Measurements from ENCODE around the gene KRT35.

The KRT35 gene

DNA sequence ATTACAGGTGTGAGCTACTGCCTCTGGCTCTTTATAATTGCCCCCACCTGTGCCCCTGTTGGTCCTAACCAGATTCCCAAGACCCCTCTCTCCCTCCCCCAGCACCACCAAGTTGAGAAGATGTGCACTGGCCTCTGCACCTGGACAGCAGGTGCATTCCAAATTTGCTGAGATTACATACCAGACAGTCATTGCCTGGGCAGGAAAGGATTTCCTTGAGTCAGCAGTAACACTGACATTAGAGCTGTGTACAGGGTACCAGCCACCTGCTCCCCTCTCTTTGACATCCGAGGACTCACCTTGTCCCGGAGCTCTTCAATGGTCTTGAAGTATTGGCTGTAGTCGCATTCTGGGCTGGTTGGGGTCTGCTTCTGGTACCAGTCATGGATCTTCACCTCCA, 37.1 kb upstream of the KRT35 start:
- no peak overlapping the region for H3K27ac Mint-ChIP-seq
- no peak for DNase-seq (ENCODE audit: low spot score in 2 of 2)
- no peak overlapping the region for H3K4me3 Mint-ChIP-seq
- ATAC-seq = no peak
- H3K36me3 Mint-ChIP-seq = no peaks in the 10 kb centered on the region
- no peaks in the 10 kb centered on the region for H3K9me3 Mint-ChIP-seq
- no peaks in the 10 kb centered on the region for H3K4me1 Mint-ChIP-seq

GRCh38 chr17:41516830-41517283, 35.9 kb upstream of the KRT35 start:
- no peak for DNase-seq (ENCODE audit: low spot score in 2 of 2)
- ATAC-seq = no peak
- Mint-ChIP-seq H3K9me3 (no peaks in the 10 kb centered on the region), H3K27ac (no peak overlapping the region), H3K4me3 (no peak overlapping the region), H3K4me1 (no peaks in the 10 kb centered on the region), H3K36me3 (no peaks in the 10 kb centered on the region)

DNA sequence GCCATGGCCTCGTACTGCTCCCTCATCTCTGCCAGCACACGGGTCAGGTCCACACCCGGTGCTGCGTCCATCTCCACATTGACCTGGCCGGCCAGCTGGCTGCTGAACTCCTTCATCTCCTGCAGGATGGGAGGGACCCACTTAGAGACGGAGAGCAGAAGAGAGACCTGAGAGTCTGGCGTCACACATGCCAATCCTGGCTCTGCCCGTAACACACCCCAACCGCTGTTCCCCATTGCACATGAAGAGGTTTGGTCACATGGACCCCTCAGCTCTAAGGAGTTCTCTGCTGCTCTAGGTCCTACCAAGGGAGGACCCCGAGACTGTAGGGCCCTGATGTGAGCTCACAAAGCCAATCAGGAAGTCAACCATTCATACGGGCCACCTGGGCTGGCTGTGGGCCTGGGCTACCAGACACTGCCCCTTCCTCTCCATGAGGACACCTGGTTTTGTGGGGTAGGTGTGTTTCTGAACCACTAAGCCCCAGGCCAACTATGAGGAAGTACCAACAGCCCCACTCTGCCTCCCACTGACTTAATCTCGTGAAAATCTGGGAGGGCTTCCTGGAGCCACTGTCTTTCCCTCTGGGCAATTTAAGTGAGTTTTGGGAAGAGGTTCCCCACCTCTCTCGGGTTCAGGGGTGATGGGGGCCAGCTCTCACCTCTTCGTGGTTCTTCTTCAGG, 35.3 kb upstream of the KRT35 start:
- no peak overlapping the region for H3K27ac Mint-ChIP-seq
- no peak for DNase-seq (ENCODE audit: low spot score in 2 of 2)
- no peak overlapping the region for H3K4me3 Mint-ChIP-seq
- H3K36me3 Mint-ChIP-seq = no peaks in the 10 kb centered on the region
- no peak for ATAC-seq
- H3K9me3 Mint-ChIP-seq = no peaks in the 10 kb centered on the region
- no peaks in the 10 kb centered on the region for H3K4me1 Mint-ChIP-seq

- Mint-ChIP-seq H3K4me1 (no peaks in the 10 kb centered on the region), H3K36me3 (no peaks in the 10 kb centered on the region), H3K4me3 (no peak overlapping the region), H3K27ac (no peak overlapping the region), H3K9me3 (no peaks in the 10 kb centered on the region)
- DNase-seq (ENCODE audit: low spot score in 2 of 2) = no peak
- ATAC-seq = no peak
Observed at GRCh38 chr17:41513168-41513547, 32.2 kb upstream of the KRT35 start.

GRCh38 chr17:41512546-41513167, 31.7 kb upstream of the KRT35 start:
- no peaks in the 10 kb centered on the region for H3K4me1 Mint-ChIP-seq
- no peak for ATAC-seq
- no peaks in the 10 kb centered on the region for H3K36me3 Mint-ChIP-seq
- no peak overlapping the region for H3K27ac Mint-ChIP-seq
- H3K9me3 Mint-ChIP-seq = no peaks in the 10 kb centered on the region
- no peak for DNase-seq (ENCODE audit: low spot score in 2 of 2)
- H3K4me3 Mint-ChIP-seq = no peak overlapping the region

GRCh38 chr17:41511716-41512115, 30.8 kb upstream of the KRT35 start:
- no peaks in the 10 kb centered on the region for H3K4me1 Mint-ChIP-seq
- no peak overlapping the region for H3K27ac Mint-ChIP-seq
- H3K36me3 Mint-ChIP-seq = no peaks in the 10 kb centered on the region
- no peaks in the 10 kb centered on the region for H3K9me3 Mint-ChIP-seq
- ATAC-seq = no peak
- no peak for DNase-seq (ENCODE audit: low spot score in 2 of 2)
- no peak overlapping the region for H3K4me3 Mint-ChIP-seq

- no peaks in the 10 kb centered on the region for H3K9me3 Mint-ChIP-seq
- H3K4me3 Mint-ChIP-seq = no peak overlapping the region
- H3K27ac Mint-ChIP-seq = no peak overlapping the region
- H3K36me3 Mint-ChIP-seq = no peaks in the 10 kb centered on the region
- no peaks in the 10 kb centered on the region for H3K4me1 Mint-ChIP-seq
- ATAC-seq (no peak), DNase-seq (ENCODE audit: low spot score in 2 of 2) (no peak)
Observed at GRCh38 chr17:41511116-41511515, 30.2 kb upstream of the KRT35 start.

- H3K36me3 Mint-ChIP-seq = no peaks in the 10 kb centered on the region
- H3K4me1 Mint-ChIP-seq = no peaks in the 10 kb centered on the region
- no peak overlapping the region for H3K27ac Mint-ChIP-seq
- H3K9me3 Mint-ChIP-seq = no peaks in the 10 kb centered on the region
- H3K4me3 Mint-ChIP-seq = no peak overlapping the region
- DNase-seq (ENCODE audit: low spot score in 2 of 2) (no peak), ATAC-seq (no peak)
Observed at GRCh38 chr17:41510251-41511065, 29.5 kb upstream of the KRT35 start.

DNA sequence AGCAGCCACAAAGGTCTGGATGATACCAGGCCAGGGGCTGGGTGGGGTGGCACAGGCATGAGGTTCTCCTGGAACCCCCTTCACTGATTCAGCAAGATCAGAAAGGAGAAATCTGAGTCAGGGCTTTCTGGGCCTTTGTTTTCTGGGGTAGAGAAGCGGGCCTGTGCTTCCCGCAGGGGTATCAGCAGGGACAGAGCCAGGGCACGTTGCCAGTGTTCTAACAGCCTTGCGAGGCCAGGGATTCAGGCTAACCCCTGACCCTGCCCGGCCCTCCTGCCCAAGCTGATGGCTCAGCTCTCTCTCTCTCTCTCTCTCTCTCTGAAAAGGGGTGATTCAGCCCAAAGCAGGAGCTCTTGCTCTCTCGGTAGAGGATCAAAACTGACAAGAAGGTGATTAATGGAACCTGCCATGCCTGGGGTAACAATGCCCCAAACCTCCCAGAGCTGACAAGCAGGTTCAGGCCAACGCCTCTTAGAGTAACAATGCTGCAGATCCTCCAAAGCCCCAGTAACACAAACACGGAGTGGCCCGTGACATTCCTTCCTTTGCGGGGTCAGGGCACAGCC, 26.4 kb upstream of the KRT35 start:
- DNase-seq (ENCODE audit: low spot score in 2 of 2) = no peak

GRCh38 chr17:41505809-41506767, 25.1 kb upstream of the KRT35 start:
- H3K9me3 Mint-ChIP-seq = no peaks in the 10 kb centered on the region
- no peak overlapping the region for H3K27ac Mint-ChIP-seq
- H3K4me3 Mint-ChIP-seq = no peak overlapping the region
- H3K36me3 Mint-ChIP-seq = no peaks in the 10 kb centered on the region
- DNase-seq (ENCODE audit: low spot score in 2 of 2) (no peak), ATAC-seq (no peak)
- H3K4me1 Mint-ChIP-seq = no peaks in the 10 kb centered on the region

More for the DNA sequence above, 26.4 kb upstream of the KRT35 start:
- Mint-ChIP-seq H3K9me3 (no peaks in the 10 kb centered on the region), H3K4me1 (no peaks in the 10 kb centered on the region), H3K27ac (no peak overlapping the region), H3K4me3 (no peak overlapping the region), H3K36me3 (no peaks in the 10 kb centered on the region)
- ATAC-seq = peak; percentile 25

DNA sequence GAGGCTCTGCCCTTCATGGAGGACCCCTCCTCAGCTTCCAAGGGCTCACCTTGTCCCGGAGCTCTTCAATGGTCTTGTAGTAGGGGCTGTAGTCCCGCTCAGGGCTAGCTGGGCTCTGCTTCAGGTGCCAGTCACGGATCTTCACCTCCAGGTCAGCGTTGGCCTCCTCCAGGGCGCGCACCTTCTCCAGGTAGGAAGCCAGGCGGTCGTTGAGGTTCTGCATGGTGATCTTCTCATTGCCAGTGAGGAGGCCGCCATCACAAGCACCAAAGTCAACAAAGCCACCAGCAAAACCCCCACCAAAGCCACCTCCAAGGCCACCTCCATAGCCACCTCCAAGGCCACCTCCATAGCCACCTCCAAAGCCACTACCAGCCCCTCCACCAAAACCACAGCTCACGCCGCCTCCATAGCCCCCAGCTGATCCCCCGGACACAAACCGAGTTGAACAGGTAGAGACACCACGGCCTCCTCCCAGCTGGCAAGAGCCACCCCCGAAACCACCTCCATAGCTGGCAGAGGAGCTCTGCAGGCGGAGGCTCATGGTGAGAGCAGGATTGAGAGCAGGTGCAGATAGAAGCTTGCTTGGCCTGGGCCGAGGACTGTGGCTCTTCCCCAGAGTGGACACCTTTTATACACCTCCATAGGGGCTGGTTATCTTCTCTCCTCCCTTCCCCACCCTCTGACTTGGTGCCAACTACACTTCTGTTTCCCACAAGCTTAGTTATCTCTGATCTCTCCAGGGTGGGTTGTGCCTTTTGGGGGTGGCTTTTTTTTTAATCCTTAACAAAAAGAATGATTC, 24.3 kb upstream of the KRT35 start, which contains the start of gene KRT13:
Gene KRT13, minus strand, starts transcription at position 606 of the 802 bp plus-strand sequence. Its CDS starts 62 bp downstream, at position 544.
- Mint-ChIP-seq H3K4me1 (peaks cover under 1% of the 10 kb centered on the region), H3K36me3 (no peaks in the 10 kb centered on the region), H3K27ac (no peak within 1 kb of the TSS), H3K4me3 (no peak within 1 kb of the TSS), H3K9me3 (no peaks in the 10 kb centered on the region)
- DNase-seq (ENCODE audit: low spot score in 2 of 2) (no peak), ATAC-seq (no peak)

GRCh38 chr17:41504246-41504977, 23.5 kb upstream of the KRT35 start:
- no peak for ATAC-seq
- Mint-ChIP-seq H3K4me1 (peaks cover 8% of the 10 kb centered on the region), H3K36me3 (no peaks in the 10 kb centered on the region), H3K4me3 (no peak overlapping the region), H3K9me3 (no peaks in the 10 kb centered on the region), H3K27ac (no peak overlapping the region)
- no peak for DNase-seq (ENCODE audit: low spot score in 2 of 2)

DNA sequence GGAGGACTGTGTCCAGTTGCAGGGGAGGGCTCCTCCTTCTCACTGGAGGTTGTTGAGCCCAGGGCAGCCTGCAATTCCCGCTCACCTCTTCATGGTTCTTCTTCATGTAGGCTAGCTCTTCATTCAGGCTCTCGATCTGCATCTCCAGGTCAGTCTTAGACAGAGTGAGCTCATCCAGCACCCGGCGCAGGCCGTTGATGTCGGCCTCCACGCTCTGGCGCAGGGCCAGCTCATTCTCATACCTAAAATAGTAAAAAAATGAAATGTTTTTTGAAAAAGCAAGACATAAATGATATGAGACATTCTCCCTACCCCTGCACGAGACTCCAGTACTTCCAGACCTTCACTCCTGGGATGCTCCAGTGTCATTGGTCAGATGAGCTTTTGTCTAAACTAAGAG, 22.3 kb upstream of the KRT35 start:
- H3K9me3 Mint-ChIP-seq = no peaks in the 10 kb centered on the region
- DNase-seq (ENCODE audit: low spot score in 2 of 2) (no peak), ATAC-seq (no peak)
- H3K4me3 Mint-ChIP-seq = no peak overlapping the region
- H3K36me3 Mint-ChIP-seq = no peaks in the 10 kb centered on the region
- H3K27ac Mint-ChIP-seq = no peak overlapping the region
- peaks cover 13% of the 10 kb centered on the region for H3K4me1 Mint-ChIP-seq
